HG02884 (cell line): ENCODE measurements around the gene LRRFIP2.
"Not testable (repeated sequence)": the region's sequence is repeated elsewhere in the genome, so short reads cannot be mapped to it uniquely, and the experiment has no call there.

ENCODE experiments used
- ATAC-seq: cut with Tn5 transposase; IDR thresholded peaks from one replicate; pipeline ENCODE4 v1.9.1; 2021; ENCODE audit warnings: mild to moderate bottlenecking, moderate library complexity; ENCODE audit not compliant: unreplicated experiment

The LRRFIP2 gene

DNA sequence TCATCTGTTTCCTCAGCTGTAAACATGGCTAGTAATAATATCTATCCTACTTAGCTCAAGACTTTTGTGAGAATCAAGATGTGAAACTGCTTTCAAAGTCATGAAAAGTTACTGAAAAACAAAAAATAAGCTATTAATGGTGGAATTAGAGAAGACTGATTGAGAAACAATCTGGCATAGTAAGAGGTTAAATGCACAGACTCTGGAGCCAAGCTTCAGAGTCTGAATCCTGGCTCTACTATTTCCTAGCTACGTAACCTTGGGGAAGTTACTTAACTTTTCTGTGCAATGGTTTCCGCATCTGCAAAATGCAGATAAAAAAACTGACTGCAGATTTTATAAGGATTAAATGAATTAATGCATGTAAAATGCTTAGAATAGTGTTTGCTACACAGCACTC, 28.8 kb downstream of the LRRFIP2 start:
- ATAC-seq, result no peak

DNA sequence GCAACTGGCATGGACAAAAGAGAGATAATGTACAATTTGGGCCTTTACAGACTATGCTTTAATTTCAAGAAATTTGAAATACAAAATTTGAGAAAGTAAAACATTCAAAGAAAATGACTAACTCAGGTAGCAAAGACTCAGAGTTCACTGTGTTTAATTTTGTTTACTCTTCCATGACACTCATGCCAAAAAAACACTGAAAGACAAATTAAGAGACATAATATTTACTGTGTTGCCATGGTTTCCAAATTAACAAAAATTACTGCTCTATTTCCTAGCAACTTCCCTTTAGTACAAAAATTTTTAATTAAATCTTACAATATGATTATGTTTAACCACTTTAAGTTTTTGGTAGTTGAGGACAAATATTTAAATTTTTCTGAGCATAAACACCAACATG, 29.6 kb downstream of the LRRFIP2 start:
- ATAC-seq, result no peak

DNA sequence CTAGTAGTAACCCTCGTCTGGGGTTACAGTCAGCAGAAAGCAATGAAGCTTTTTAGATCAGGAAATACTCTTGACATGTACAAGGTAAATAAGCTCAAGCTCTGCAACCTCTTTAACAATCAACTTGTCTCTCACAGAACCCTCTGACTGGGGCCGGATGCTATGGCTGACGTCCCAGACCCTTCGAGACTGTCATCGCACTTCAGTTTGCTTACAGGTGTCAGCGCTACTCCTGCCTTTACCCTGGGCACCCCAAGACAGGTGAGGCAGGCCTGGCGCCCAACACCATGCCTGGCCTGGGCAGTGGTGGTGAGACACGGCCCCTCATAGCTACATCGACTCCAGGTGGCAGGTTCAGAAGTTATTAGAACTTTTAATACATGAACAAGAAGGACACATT, 30.6 kb downstream of the LRRFIP2 start:
- no peak for ATAC-seq

DNA sequence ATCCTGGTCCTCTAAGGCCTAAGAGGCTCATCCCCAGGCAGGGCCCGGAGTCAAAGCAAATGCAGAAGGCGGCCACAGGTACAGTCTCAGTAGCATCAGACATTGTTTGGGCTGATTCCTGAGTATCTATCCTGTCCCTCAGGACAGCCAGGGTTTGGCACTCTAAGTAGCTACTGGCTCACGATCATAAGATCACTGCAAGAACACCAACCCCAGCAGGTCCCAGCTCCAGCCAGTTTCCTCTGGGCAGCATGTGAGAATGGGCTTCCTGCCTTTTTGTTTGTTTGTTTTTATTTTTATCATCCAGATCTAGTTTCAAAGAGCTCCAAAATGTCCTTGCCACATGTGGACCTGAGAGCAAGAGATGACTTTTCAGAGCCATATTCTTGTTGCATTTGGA, 32.7 kb downstream of the LRRFIP2 start:
- ATAC-seq, result no peak

DNA sequence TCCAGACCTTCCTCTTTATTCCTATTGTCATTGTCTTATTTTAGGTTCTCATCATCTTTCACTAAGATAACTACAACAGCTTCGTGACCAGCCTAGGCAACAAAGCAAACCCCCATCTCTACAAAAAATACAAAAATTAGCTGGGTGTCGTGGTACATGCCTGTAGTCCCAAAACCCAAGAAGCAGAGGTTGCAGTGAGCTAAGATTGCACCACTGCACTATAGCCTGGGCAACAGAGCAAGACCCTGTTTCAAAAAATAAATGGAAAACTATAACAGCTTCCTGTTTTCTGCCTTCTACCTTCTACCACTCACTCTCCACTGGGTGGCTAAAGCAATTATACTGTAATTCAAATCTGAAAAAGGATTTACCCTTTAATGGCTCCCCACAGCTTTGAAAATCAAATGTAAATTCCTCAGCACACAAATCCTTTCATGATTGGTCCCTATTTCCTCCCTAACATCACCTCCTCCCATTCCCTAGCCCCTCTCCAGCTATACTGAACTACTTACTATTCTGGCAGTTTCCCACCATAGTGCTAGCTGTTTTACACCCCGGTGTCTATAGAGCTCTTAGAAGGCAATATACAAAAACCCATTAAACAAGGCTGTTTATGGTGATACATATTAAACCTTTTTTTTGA, 33.4 kb downstream of the LRRFIP2 start:
- no peak for ATAC-seq

DNA sequence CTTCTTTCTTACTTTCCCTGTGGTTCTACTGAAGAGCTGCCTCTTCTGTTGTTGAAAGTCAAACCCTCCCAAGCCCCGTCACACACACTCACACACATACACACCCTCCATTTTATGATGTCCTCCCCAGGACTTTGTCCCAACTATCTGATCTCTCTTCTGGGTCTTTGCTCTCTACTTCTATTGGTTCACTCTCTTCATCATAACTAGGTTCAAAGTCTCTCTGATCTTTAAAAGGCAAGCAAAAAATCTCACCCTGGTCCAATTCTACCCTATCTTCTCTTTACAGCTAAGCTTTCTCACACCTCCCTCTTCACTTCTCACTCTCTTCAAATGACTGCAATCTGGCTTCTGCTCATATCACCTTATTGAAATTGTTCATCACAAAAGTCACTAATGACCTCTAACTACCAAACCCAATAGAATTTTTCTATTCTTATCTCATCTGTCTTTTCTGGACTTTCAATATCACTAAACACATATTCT, 34.8 kb downstream of the LRRFIP2 start:
- peak; percentile 81 for ATAC-seq

DNA sequence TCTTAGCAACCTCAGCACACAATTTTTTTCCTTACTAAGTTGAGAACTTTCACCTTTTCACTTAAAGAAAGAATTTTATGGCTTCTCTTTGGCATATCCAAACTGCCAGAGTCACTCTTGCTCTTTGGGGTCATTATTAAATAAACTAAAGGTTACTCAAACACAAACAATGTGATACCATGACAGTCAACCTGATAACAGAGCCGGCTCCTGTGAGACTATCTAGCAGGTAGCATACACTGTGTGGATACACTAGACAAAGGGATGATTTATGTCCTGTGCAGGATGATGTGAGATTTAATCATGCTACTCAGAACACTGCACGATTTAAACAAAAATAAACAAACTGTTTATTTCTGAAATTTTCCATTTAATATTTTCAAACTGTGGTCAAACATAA, 35.6 kb downstream of the LRRFIP2 start:
- no peak for ATAC-seq

DNA sequence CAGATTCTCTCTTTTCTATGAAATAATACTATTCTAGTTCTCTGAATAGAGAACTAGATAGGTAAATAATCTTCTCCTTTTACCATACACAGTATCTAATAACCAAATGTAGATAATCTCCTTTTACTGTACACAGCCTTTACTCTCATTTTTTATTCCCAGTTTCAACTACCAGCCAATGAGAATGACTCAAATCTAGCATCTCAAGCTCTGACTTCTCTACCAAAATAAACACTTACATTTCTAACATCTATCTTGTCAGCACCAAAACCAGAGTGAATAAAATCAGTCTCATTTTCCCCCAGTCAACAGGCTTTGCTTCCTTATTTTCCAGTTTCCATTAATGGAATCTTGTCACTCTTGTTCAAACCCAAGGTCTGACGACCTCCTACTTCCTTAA, 36.9 kb downstream of the LRRFIP2 start:
- no peak for ATAC-seq

DNA sequence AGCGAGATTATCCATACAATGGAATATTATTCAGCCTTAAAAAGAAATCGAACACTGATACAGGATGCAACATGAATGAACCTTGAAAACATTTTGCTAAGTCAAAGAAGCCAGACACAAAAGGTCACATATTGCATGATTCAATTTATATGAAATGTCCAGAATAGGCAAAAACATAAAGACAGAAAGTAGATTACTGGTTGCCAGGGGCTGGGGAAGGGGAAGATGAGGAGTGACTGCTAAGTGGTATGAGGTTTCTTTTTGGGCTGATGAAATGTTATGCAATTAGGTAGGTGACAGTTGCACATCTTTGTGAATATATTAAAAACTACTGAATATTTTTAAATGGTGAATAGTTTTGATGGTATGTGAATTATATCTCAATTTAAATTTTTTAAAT, 38.3 kb downstream of the LRRFIP2 start:
- ATAC-seq, result no peak

DNA sequence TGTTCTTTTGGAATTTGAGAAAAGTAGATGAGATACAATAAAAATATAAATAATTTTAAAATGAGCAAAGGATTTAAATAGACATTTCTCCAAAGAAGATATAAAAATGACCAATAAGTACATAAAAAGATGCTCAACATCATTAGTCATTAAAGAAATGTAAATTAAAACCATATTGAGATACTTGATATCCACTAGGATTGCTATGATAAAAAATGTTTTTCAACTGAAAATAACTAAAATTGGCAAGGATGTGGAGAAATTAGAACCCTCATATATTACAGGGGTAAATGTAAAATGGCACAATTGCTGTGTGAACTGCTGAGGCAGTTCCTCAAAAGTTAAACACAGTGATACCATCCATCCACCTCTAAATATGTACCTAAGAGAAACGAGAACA, 38.8 kb downstream of the LRRFIP2 start:
- ATAC-seq, result no peak

DNA sequence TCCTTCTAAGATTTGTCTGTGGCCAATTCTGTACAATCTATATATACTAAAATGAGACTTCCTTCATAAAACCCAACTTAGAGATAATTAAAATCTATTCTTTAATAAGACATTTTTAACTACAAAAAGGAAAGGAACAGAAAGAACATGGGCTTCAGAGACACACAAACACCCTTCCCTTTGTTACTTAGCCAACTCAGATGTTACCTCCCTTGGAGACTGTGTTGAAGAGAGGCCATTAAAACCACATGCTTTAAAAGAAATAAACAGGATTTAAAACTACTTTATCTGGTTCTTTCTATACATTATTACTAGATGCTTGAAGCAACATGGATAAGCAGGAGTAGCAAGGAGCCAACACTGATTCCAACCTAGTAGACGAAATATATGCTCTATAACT, 42.0 kb downstream of the LRRFIP2 start:
- no peak for ATAC-seq

DNA sequence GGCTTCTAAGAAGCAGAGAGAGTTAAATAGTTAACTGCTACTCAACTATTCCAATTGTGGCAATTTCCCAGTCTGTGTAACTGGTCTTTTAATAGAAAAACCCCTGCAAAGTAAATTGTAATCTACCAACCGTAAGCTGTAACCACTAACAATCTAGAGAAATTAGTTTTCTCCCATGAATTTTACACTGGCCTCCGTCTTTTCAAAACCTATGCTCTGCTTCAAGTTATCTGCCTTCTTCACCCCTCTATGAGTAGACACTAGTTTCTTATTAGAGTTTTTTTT, 42.6 kb downstream of the LRRFIP2 start:
- no peak for ATAC-seq

DNA sequence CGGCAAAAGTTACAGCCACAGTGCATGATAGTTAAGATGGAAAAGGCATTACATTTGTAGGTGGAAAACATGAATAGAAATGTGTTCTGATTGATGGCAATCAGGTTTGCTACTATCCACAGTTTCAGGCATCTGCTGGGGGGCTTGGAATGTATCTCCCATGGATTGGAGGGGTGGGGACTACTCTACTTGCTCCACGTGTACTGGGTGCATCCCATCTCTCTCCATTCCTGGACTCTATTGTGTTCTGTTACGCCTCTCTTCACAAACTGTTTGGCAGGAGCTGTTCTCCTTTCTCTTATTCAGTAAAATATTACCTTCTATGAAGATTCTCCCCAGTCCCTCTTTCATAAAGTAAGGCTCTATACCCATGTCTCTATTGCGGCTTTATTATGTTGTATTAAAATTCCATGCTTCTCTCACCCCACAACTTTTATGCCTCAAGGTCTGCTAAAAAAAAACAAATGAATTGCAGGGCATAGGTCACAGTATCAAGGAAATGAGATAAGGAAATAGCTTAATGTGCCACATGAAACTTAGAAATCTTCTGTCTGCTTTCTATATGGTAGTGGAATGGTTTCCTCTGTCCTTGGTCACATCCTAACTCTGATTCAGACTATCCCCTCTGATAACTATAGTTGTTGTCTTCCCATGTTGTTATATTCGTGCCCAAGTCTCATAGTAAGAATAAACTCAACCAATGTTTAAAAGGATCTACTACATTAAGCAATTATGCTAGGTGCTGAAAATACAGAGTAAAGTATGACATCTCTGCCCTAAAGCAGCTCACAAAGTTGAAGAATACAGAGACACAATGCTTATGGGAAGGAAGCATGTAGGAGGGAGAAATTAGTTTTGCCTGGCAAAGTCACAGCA, 43.2 kb downstream of the LRRFIP2 start:
- ATAC-seq, result no peak

DNA sequence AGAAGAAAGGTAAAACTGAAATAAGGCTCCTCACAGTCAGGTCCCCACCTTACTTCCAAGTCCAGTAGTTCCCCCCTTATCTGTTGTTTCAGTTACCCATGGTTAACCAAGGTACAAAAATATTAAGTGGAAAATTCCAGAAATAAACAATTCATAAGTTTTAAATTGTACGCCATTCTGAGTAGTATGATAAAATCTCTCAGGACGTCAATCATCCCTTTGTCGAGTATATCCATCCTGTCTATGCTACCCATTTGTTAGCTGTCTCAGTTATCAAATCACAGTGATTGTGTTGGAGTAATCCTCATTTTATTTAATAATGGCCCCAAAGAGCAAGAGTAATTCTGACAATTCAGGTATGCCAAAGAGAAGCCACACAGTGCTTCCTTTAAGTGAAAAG, 43.9 kb downstream of the LRRFIP2 start:
- no peak for ATAC-seq

DNA sequence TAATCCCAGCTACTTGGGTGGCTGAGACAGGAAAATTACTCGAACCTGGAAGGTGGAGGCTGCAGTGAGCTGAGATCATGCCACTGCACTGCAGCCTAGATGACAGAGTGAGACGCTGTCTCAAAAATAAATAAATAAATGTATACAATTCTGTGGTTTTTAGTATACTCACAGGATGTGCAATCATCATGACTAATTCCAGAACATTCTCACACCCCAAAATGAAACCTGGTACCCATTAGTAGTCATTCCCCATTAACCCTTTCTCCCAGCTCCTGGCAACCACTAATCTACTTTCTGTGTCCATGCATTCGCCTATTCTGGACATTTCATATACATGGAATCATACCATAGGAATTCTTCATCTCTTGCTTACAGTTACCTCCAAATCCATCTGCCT, 44.5 kb downstream of the LRRFIP2 start:
- ATAC-seq, result peak; percentile 71

DNA sequence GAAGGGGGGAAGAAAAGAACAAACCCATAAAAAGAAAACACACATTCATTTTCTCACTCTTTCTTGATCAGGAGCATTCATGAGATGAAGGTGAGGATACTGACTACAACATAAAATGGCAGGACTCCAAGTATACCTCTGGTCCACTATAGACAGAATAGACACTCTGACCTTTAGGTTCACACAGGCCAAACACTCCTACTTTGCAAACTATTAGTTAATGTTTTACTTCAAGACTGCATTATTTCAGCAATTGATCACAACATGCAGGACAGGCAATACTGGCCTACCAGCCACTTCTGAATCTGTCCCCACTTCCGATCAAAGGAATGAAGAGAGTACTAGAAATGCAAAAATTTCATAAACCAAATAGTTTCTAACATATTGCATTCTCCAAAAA, 47.0 kb downstream of the LRRFIP2 start:
- ATAC-seq, result no peak

DNA sequence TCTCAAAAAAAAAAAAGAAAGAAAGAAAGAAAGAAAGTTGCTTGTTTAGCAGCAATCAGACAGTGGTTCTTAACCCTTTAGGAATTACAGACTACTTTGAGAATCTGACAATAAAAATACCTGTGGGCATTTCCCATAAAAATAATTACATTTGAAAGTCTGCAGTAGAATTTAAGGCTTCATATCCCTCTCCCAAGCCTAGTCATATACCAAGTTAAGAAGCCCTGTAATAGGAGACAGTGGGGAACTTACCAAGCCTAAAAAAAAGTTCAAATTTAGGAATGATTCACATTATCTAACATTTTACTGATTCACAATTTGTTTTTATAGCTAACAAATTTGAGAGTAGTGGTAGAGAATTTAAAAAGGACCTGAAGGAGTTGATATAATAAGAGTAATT, 47.5 kb downstream of the LRRFIP2 start:
- no peak for ATAC-seq

DNA sequence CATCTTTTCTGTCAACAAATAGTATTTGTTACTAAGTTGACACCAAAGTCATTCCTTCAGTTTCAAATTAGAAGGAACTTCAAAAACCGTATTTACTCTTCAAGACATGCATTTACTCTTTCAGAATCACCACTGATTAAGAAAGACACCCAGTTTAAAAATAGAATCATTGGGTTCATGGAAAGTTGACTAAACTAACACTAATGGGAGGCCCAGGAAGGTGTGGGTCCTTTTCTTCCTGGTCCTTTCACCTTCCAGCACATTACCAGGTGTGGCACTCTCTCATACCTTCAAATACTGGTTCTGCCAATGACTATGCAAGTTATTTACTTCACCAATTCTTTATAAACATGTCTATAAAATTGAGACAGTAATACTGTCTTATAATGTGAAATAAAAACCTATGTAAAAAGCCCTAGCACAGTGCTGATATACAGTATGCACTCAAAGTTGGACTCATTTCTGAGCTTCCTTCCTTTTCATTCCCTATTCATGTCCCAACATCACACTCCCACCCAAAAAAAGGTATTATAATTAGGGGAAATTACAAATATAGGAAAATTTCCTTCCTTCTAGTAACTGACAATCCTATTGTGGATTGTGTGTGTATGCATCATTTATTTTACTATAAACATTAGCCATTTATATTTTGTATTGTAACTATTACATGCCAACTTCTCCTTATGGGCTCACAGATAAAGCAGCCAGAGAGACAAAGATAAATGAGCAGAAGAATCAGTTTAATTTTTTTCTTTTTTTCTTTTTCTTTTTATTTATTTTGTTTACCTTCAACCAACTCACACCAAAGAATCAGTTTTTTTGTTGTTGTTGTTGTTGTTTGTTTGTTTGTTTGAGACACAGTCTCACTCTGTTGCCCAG, 48.9 kb downstream of the LRRFIP2 start:
- ATAC-seq, result no peak

DNA sequence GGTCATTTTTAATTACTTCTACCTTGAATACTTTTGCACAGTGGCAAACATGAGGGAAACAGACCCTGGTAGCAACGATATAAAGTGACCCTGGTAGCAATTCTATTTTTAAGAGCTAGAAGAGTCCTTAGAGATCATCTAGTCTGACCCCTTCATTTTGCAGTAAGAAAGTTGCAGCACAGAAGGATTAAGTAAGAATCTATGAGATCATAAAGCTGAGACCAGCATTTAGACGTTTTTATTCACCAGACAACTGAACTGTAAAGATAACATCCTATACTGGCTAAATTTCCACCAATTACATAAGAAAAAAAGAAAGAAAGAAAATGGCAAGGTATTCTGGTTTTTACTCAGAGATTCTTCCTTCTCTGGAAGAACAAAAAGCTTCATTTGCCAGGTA, 49.9 kb downstream of the LRRFIP2 start:
- no peak for ATAC-seq

DNA sequence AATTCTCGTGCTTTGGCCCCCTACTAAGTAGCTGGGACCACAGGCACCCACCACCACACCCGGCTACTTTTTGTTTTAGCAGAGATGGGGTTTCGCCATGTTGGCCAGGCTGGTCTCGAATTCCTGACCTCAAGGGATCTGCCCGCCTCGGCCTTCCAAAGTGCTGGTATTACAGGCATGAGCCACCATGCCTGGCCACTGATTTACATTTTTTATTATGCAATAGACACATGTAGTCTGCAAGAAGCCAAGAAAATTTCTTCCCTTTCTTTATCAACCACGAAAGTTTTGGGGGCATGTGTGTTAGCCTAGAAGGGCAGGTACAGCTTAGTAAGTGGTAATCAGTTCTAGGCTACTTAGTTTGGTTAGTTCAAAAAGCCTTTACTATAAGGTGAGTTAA, 51.1 kb downstream of the LRRFIP2 start:
- ATAC-seq, result no peak

DNA sequence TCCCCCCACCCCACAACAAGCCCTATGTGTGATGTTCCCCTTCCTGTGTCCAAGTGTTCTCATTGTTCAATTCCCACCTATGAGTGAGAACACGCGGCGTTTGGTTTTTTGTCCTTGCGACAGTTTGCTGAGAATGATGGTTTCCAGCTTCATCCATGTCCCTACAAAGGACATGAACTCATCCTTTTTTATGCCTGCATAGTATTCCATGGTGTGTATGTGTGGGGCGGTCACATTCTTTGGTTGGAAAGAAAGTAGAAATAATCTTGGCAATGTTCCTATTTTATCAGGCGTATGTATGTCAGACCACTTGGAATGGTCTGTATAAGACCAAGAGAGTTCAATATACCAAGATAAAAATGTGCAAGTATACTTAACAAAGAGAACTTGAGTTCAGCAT, 52.3 kb downstream of the LRRFIP2 start:
- ATAC-seq, result not testable (repeated sequence)

DNA sequence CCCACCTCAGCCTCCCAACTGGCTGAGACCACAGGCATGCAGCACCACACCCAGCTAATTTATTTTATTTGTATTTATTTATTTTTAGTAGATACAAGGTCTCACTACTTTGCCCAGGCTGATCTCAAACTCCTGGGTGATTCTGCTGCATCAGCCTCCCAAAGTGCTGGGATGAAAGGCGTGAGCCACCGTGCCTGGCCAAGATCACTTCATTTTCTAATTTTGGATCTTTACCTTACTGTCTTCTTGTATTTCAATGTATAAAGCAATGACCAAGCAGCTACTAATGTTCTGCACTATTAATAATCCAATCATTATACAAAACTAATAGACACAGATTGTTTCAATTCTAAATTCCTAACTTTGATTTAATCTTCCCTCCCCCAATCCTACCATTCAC, 56.2 kb downstream of the LRRFIP2 start:
- no peak for ATAC-seq
